NB4 (cell line): ENCODE data around the gene CD226.
"Not testable (repeated sequence)": the region's sequence is repeated elsewhere in the genome, so short reads cannot be mapped to it uniquely, and the experiment has no call there.

Experiments used
- DNase-seq: peaks from one replicate; pipeline ENCODE4 v3.0.0; 2010; ENCODE audit warnings: low read depth
- H3K4me3 ChIP-seq: one replicate; pipeline ENCODE4 v1.5.1; 2011; ENCODE audit warnings: mild to moderate bottlenecking, low read depth, low read length, moderate library complexity
- MYC ChIP-seq: IDR thresholded peaks from 2 replicates; pipeline ENCODE4 v1.6.1; 2011; ENCODE audit warnings: low read depth, low read length
- POLR2A ChIP-seq: IDR thresholded peaks from 2 replicates; pipeline ENCODE4 v1.6.1; 2011; ENCODE audit warnings: mild to moderate bottlenecking; ENCODE audit not compliant: insufficient read length; ENCODE audit errors: extremely low read depth
- TF ChIP-seq, protein P1 (sequence below): IDR thresholded peaks from one replicate; pipeline ENCODE4 v1.5.1; 2012; ENCODE audit warnings: low read depth, low read length
- TF ChIP-seq, protein P2 (sequence below): IDR thresholded peaks from 2 replicates; pipeline ENCODE4 v1.6.1; 2011; ENCODE audit warnings: low read depth, low read length

Gene CD226

DNA sequence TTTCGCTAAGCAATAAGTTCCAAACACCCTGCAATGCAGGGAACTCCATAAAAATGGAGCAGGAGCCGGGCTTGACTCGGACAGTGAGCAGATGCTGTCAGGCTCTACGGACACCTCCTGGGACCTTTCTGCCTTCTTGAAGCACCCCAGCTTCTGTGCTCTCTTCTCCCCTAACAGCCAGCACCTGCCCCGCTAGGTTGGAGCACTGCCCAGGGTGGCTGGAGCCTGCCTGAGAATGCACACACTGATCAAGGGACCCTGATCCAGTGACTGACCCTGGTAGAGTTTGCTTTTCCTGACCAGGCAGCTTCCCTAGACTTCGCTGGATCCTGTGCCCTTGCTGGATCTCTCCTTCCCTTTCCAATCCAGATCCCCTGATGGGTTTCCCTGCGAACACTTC lies 40.9 kb downstream of the CD226 start:
- DNase-seq: no peak
- H3K4me3 ChIP-seq: no peak overlapping the region
- TF ChIP-seq, protein P1, sequence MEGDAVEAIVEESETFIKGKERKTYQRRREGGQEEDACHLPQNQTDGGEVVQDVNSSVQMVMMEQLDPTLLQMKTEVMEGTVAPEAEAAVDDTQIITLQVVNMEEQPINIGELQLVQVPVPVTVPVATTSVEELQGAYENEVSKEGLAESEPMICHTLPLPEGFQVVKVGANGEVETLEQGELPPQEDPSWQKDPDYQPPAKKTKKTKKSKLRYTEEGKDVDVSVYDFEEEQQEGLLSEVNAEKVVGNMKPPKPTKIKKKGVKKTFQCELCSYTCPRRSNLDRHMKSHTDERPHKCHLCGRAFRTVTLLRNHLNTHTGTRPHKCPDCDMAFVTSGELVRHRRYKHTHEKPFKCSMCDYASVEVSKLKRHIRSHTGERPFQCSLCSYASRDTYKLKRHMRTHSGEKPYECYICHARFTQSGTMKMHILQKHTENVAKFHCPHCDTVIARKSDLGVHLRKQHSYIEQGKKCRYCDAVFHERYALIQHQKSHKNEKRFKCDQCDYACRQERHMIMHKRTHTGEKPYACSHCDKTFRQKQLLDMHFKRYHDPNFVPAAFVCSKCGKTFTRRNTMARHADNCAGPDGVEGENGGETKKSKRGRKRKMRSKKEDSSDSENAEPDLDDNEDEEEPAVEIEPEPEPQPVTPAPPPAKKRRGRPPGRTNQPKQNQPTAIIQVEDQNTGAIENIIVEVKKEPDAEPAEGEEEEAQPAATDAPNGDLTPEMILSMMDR: no peak
- TF ChIP-seq MYC: no peak
- no peak for TF ChIP-seq POLR2A
- TF ChIP-seq, protein P2, sequence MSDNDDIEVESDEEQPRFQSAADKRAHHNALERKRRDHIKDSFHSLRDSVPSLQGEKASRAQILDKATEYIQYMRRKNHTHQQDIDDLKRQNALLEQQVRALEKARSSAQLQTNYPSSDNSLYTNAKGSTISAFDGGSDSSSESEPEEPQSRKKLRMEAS: no peak

DNA sequence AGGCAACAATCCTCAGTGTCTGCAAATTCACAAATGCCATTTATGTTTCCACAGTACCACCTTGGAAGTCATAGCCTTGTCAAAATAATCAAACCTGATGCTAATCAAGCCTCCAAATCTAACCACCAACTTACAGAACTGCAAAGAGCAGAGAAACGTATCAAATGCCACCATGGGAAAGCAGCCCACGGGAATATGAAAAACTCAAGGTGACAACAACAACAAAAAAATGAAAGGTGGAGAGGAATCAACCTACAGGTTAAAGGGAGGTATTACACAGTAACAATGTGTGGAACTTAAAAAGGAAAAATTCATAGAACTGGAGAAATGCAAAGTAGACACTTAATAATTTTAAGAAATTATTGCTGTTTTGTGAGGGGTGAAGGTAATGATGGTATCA lies 46.7 kb downstream of the CD226 start:
- H3K4me3 ChIP-seq: no peak overlapping the region
- TF ChIP-seq, protein P2: no peak
- no peak for TF ChIP-seq MYC
- TF ChIP-seq, protein P1: no peak
- TF ChIP-seq POLR2A: no peak
- DNase-seq: no peak

DNA sequence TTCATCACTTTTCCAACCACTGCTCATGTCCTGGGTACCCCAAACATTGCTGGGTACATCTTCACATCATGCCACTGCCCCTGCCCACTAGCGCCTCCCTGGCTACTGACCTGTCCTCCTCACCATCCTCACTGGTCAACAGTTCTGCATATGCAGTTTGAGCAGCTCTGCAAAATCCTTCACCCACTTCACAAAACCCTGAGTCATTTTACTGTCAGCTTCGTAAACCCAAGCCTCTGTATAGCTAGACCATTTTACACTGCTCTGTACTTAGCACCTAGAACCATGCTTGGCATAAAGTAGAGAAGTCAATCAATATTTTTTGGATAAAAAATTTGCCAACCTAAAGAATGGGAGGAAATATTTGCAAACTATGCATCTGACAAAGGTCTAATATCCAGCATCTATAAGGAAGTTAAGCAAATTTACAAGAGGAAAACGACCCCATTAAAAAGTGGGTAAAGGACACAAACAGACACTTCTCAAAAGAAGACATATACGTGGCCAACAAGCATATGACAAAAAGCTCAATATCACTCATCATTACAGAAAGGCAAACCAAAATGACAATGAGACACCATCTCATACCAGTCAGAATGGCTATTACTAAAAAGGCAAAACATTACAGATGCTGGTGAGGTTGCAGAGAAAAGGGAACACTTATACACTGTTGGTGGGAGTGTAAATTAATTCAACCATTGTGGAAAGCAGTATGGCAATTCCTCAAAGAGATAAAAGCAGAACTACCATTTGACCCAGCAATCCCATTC lies 48.3 kb downstream of the CD226 start:
- not testable (repeated sequence) for H3K4me3 ChIP-seq, DNase-seq

- peak; percentile 48 for DNase-seq
- H3K4me3 ChIP-seq: no peak overlapping the region
- no peak for TF ChIP-seq POLR2A
- TF ChIP-seq, protein P2: no peak
- no peak for TF ChIP-seq MYC
Measured at GRCh38 chr18:69898241-69898861, 49.3 kb downstream of the CD226 start.

GRCh38 chr18:69897397-69898108 lies 50.1 kb downstream of the CD226 start:
- TF ChIP-seq, protein P2: no peak
- TF ChIP-seq, protein P1: no peak
- no peak for TF ChIP-seq POLR2A
- no peak for TF ChIP-seq MYC
- DNase-seq: peak; percentile 43
- H3K4me3 ChIP-seq: peak overlapping the region; percentile 32

GRCh38 chr18:69895066-69896047 lies 52.3 kb downstream of the CD226 start:
- DNase-seq: no peak
- TF ChIP-seq, protein P1: no peak
- TF ChIP-seq POLR2A (no peak), MYC (no peak)
- TF ChIP-seq, protein P2: no peak
- no peak overlapping the region for H3K4me3 ChIP-seq
